Sigmoid colon (tissue), 4 donors: ENCODE measurements around the gene ROPN1L.
"Not testable (repeated sequence)": the region's sequence is repeated elsewhere in the genome, so short reads cannot be mapped to it uniquely, and the experiment has no call there.

Experiments used
- CTCF ChIP-seq, 4 experiments: fragments of 450-650 bp in 3 of 4; fragments of 200-600 bp in 1 of 4; IDR thresholded peaks; one replicate each; pipeline ENCODE4 v1.5.1; 2016 to 2019; ENCODE audit warnings: antibody characterized with exemption in 4 of 4, mild to moderate bottlenecking in 3 of 4, moderate library complexity in 2 of 4
- POLR2A ChIP-seq, 2 donors: fragments of 450-650 bp; IDR thresholded peaks; one replicate each; pipeline ENCODE4 v1.6.1; 2016; ENCODE audit warnings: antibody characterized with exemption in 2 of 2, mild to moderate bottlenecking in 2 of 2, moderate library complexity in 2 of 2
- POLR2AphosphoS5 ChIP-seq, 4 donors: sonication (generic); formaldehyde crosslinking; IDR thresholded peaks; one replicate each; pipeline ENCODE4 v1.6.1; 2017; ENCODE audit warnings: antibody characterized with exemption in 4 of 4

- TF ChIP-seq POLR2A, CTCF, POLR2AphosphoS5 (IDR thresholded peaks at IDR 0.05): not testable (repeated sequence)
Measured at GRCh38 chr5:10514572-10514971, 72.9 kb downstream of the ROPN1L start.
